ENCODE results near the gene RAP1GAP2. TPM values are rescaled to one million over a fixed set of nuclear protein-coding genes. Genes with fewer than 3 reads are reported as not detected.

The RAP1GAP2 gene
- total RNA-seq, 4 donors from 2014 or later: 4.9 to 12.4 (median 10.0) TPM

DNA sequence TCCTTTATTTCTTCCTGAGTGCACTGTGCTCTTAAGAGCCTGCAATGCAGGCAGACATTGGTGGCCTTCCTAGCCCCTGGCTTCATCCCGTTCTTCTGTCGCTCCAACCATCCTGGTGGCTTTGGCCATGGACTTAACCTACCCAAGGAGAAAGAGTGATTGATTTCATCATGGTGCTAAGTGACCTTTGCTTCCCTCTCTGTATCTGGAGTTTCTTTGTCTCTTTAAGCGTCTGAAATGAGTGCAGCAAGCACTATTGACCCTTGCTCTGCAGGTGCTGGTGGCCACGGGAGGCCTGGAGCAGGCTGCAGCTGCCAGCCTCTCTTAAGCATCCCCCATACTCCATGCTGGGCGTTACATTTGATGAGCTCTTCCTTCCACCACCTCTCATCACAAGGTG, 60.5 kb downstream of the RAP1GAP2 start:
- 76 to 85% methylated on average over 3 to 5 of the region's 5 CpGs for WGBS, 2 donors
- intact Hi-C loops (cut with DNase I): no loop called here
- H3K27me3 ChIP-seq: peaks cover 0 to 54% (median 0%) of the 10 kb centered on the region in 4 donors
- no peak for TF ChIP-seq POLR2A (IDR thresholded peaks at IDR 0.05)
- TF ChIP-seq, protein P1, sequence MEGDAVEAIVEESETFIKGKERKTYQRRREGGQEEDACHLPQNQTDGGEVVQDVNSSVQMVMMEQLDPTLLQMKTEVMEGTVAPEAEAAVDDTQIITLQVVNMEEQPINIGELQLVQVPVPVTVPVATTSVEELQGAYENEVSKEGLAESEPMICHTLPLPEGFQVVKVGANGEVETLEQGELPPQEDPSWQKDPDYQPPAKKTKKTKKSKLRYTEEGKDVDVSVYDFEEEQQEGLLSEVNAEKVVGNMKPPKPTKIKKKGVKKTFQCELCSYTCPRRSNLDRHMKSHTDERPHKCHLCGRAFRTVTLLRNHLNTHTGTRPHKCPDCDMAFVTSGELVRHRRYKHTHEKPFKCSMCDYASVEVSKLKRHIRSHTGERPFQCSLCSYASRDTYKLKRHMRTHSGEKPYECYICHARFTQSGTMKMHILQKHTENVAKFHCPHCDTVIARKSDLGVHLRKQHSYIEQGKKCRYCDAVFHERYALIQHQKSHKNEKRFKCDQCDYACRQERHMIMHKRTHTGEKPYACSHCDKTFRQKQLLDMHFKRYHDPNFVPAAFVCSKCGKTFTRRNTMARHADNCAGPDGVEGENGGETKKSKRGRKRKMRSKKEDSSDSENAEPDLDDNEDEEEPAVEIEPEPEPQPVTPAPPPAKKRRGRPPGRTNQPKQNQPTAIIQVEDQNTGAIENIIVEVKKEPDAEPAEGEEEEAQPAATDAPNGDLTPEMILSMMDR (IDR thresholded peaks at IDR 0.05): no peak
- peaks cover 10 to 29% (median 25%) of the 10 kb centered on the region in 3 donors for H3K4me1 ChIP-seq
- no peaks in the 10 kb centered on the region for H3K36me3 ChIP-seq
- H3K9me3 ChIP-seq: no peaks in the 10 kb centered on the region
- no peak overlapping the region for H3K4me3 ChIP-seq
- H3K27ac ChIP-seq: no peak overlapping the region
- no peak for DNase-seq

DNA sequence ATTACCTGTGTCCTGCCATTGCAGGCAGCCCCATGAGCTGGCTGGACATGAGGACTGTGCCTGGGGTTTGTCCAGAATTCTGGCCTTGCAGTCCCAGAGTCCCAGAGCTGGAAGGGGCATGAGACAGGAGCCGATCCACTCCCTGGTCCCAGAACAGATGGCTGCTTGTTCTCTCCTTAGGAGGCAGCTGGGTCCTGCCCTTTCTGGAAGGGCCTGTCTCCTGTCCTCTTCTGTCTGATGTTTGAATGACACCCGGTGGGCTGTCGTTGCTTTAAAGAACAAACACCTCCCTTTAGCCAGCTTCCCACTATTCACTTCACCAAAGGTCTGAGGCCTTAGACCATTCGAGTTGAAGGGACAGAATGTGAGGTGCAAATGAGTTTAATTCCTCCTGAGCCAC, 63.8 kb downstream of the RAP1GAP2 start:
- Histone ChIP-seq H3K27me3 (peaks cover 0 to 30% (median 0%) of the 10 kb centered on the region in 4 donors), H3K27ac (no peak overlapping the region), H3K9me3 (no peaks in the 10 kb centered on the region), H3K36me3 (no peaks in the 10 kb centered on the region), H3K4me3 (no peak overlapping the region), H3K4me1 (peaks cover 0 to 3% (median 3%) of the 10 kb centered on the region in 3 donors)
- intact Hi-C loops (cut with DNase I): no loop called here
- no peak for DNase-seq
- WGBS, 2 donors: 73 to 77% methylated on average over 4 of the region's 4 CpGs
- no peak for TF ChIP-seq POLR2A (IDR thresholded peaks at IDR 0.05)
- TF ChIP-seq, protein P1 (IDR thresholded peaks at IDR 0.05): no peak

DNA sequence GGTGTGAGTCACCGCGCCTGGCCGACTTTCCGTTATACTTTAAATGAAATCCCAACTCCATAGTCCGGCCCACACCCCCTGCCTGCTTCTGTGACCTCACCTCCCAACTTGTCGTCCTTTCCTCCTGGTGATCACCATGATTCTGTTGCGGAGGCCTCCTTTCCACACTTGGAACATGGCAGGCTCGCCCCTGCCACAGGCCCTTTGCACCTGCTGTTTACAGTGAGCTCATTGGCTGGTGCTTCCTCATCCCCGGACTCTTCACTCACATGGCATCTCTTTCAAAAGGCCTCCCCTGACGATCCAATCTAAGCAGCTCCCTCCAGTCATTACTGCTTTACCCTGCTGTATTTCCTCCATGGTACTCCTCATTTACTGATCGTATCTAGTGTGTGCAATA, 64.6 kb downstream of the RAP1GAP2 start:
- 89 to 95% methylated on average over 11 of the region's 11 CpGs for WGBS, 2 donors
- H3K9me3 ChIP-seq: no peaks in the 10 kb centered on the region
- DNase-seq: no peak
- H3K36me3 ChIP-seq: no peaks in the 10 kb centered on the region
- H3K4me3 ChIP-seq: no peak overlapping the region
- H3K4me1 ChIP-seq: no peaks in the 10 kb centered on the region
- H3K27me3 ChIP-seq: peaks cover 0 to 22% (median 0%) of the 10 kb centered on the region in 4 donors
- TF ChIP-seq, protein P1 (IDR thresholded peaks at IDR 0.05): no peak
- no peak for TF ChIP-seq POLR2A (IDR thresholded peaks at IDR 0.05)
- intact Hi-C loops (cut with DNase I): no loop called here
- no peak overlapping the region for H3K27ac ChIP-seq

DNA sequence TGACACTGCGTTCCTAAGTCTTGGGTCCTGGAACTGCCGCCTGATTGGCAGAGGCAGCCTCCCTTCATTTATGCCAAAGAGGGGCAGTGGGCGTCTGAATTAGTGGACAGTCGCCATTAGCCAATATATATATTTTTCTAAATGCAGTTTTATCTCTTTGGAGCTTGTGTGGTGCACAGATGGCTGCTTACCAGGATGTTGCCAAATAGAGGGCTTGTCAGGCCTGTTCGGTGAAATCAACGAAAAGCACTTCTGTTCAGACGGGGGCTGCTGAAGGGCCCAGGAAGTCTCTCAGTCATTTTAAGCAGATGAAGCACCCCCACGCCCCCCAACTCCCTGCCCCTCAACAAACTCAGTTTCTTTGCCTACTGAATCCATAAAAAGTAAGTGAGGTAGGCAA, 66.0 kb downstream of the RAP1GAP2 start:
- WGBS, 2 donors: 73 to 83% methylated on average over 7 to 8 of the region's 8 CpGs

DNA sequence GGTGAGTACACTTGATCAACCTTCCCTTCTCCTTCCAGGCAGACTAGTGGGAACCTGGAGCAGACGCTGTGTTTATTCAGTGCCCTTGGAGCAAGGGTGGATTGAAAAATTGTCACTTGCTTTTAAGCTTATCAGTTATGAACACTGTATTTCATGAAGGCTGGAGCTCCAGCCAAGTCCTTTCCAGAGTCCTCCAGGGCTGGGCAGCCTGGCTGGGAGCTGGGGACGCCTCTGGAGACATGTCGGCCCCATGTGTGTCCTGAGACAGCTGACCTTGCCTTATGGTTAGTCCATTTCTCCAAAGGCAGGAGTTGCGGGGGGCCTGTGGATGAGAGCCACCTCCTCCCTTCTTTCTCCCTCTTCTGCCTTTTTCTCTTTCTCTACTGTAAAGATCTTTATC, 67.0 kb downstream of the RAP1GAP2 start:
- Histone ChIP-seq H3K9me3 (no peaks in the 10 kb centered on the region), H3K27ac (no peak overlapping the region), H3K4me3 (no peak overlapping the region), H3K36me3 (no peaks in the 10 kb centered on the region), H3K27me3 (no peaks in the 10 kb centered on the region), H3K4me1 (no peaks in the 10 kb centered on the region)
- TF ChIP-seq POLR2A (IDR thresholded peaks at IDR 0.05): no peak
- TF ChIP-seq, protein P1 (IDR thresholded peaks at IDR 0.05): no peak
- intact Hi-C loops (cut with DNase I): no loop called here
- WGBS, 2 donors: 75 to 85% methylated on average over 4 of the region's 4 CpGs
- DNase-seq: no peak

More for the DNA sequence above, 66.0 kb downstream of the RAP1GAP2 start:
- DNase-seq: no peak
- intact Hi-C loops (cut with DNase I): no loop called here
- Histone ChIP-seq H3K4me3 (no peak overlapping the region), H3K27me3 (peaks cover 0 to 9% (median 0%) of the 10 kb centered on the region in 4 donors), H3K27ac (no peak overlapping the region), H3K36me3 (no peaks in the 10 kb centered on the region), H3K4me1 (no peaks in the 10 kb centered on the region), H3K9me3 (no peaks in the 10 kb centered on the region)
- no peak for TF ChIP-seq POLR2A (IDR thresholded peaks at IDR 0.05)
- TF ChIP-seq, protein P1 (IDR thresholded peaks at IDR 0.05): no peak
